Liver (tissue), 9 donors: ENCODE results near the gene ING3. TPM values are rescaled to one million over a fixed set of nuclear protein-coding genes. Genes with fewer than 3 reads are reported as not detected.

Experiments used
- DNase-seq: peaks from one replicate; pipeline ENCODE4 v3.0.0-alpha.2; 2017; ENCODE audit warnings: low spot score
- H3K27ac ChIP-seq, 2 donors: one replicate each; pipeline ENCODE4 v1.7.0; 2013; ENCODE audit warnings: inconsistent platforms in 2 of 2, low read length in 2 of 2, control low read depth in 1 of 2, low read depth in 1 of 2, mild to moderate bottlenecking in 1 of 2
- H3K27me3 ChIP-seq, 4 donors: one replicate each; pipeline versions ENCODE4 v1.6.1 to v1.7.0; 2013; ENCODE audit warnings: low read length in 3 of 4, inconsistent platforms in 1 of 4, mild to moderate bottlenecking in 1 of 4, moderate library complexity in 1 of 4; ENCODE audit not compliant: control insufficient read depth in 4 of 4, insufficient read depth in 4 of 4
- H3K36me3 ChIP-seq, 4 donors: one replicate each; pipeline versions ENCODE4 v1.6.1 to v1.7.0; 2013; ENCODE audit warnings: low read length in 3 of 4, mild to moderate bottlenecking in 3 of 4, low read depth in 1 of 4, moderate library complexity in 1 of 4; ENCODE audit not compliant: control insufficient read depth in 4 of 4, insufficient read depth in 3 of 4
- H3K4me1 ChIP-seq, 4 donors: one replicate each; pipeline versions ENCODE4 v1.6.1 to v1.7.0; 2013; ENCODE audit warnings: low read length in 3 of 4, mild to moderate bottlenecking in 3 of 4, moderate library complexity in 1 of 4; ENCODE audit not compliant: control insufficient read depth in 4 of 4, insufficient read depth in 4 of 4
- H3K4me3 ChIP-seq, 3 donors: one replicate each; pipeline versions ENCODE4 v1.6.1 to v1.7.0; 2013; ENCODE audit warnings: low read length in 3 of 3, control low read depth in 1 of 3, low read depth in 1 of 3, mild to moderate bottlenecking in 1 of 3
- H3K9ac ChIP-seq, 2 donors: one replicate each; pipeline ENCODE4 v1.7.0; 2013; ENCODE audit warnings: low read length in 2 of 2, mild to moderate bottlenecking in 2 of 2, moderate library complexity in 2 of 2, control low read depth in 1 of 2, low read depth in 1 of 2
- H3K9me3 ChIP-seq, 4 donors: one replicate each; pipeline versions ENCODE4 v1.6.1 to v1.7.0; 2013; ENCODE audit warnings: low read length in 3 of 4; ENCODE audit not compliant: control insufficient read depth in 4 of 4
- ATF3 ChIP-seq: IDR thresholded peaks from 2 replicates; pipeline ENCODE4 v1.6.1; 2016; ENCODE audit warnings: antibody characterized with exemption
- EGR1 ChIP-seq, 2 donors: IDR thresholded peaks; 2 replicates each; pipeline ENCODE4 v1.6.1; 2016 to 2018; ENCODE audit warnings: antibody characterized with exemption in 2 of 2, low read depth in 2 of 2
- FOXA1 ChIP-seq: IDR thresholded peaks from 2 replicates; pipeline ENCODE4 v1.6.1; 2016; ENCODE audit warnings: antibody characterized with exemption
- FOXA2 ChIP-seq: IDR thresholded peaks from 2 replicates; pipeline ENCODE4 v1.6.1; 2016; ENCODE audit warnings: antibody characterized with exemption
- GABPA ChIP-seq, 2 donors: IDR thresholded peaks in 1 of 2; conservative IDR thresholded peaks in 1 of 2; 2 replicates each; pipeline ENCODE4 v1.6.1; 2016; ENCODE audit warnings: antibody characterized with exemption in 2 of 2, mild to moderate bottlenecking in 1 of 2, moderate library complexity in 1 of 2
- HNF4A ChIP-seq, 2 donors: conservative IDR thresholded peaks; 2 replicates each; pipeline ENCODE4 v1.6.1; 2016; ENCODE audit warnings: antibody characterized with exemption in 2 of 2, mild to moderate bottlenecking in 2 of 2
- HNF4G ChIP-seq: IDR thresholded peaks from 2 replicates; pipeline ENCODE4 v1.6.1; 2016; ENCODE audit warnings: antibody characterized with exemption
- JUND ChIP-seq, 2 donors: IDR thresholded peaks; 2 replicates each; pipeline ENCODE4 v1.6.1; 2016; ENCODE audit warnings: antibody characterized with exemption in 2 of 2
- NR2F2 ChIP-seq: IDR thresholded peaks from 2 replicates; pipeline ENCODE4 v1.6.1; 2016; ENCODE audit warnings: antibody characterized with exemption
- RAD21 ChIP-seq, 2 donors: IDR thresholded peaks; 2 replicates each; pipeline ENCODE4 v1.6.1; 2016; ENCODE audit warnings: antibody characterized with exemption in 2 of 2, mild to moderate bottlenecking in 2 of 2
- RXRA ChIP-seq, 2 donors: IDR thresholded peaks; 2 replicates each; pipeline ENCODE4 v1.6.1; 2017 to 2018; ENCODE audit warnings: antibody characterized with exemption in 2 of 2, mild to moderate bottlenecking in 1 of 2
- SP1 ChIP-seq: IDR thresholded peaks from 2 replicates; pipeline ENCODE4 v1.6.1; 2018; ENCODE audit warnings: antibody characterized with exemption, mild to moderate bottlenecking
- TAF1 ChIP-seq: conservative IDR thresholded peaks from 2 replicates; pipeline ENCODE4 v1.6.1; 2016; ENCODE audit warnings: antibody characterized with exemption, mild to moderate bottlenecking
- YY1 ChIP-seq: IDR thresholded peaks from 2 replicates; pipeline ENCODE4 v1.6.1; 2016; ENCODE audit warnings: antibody characterized with exemption, mild to moderate bottlenecking
- ZBTB33 ChIP-seq: IDR thresholded peaks from 2 replicates; pipeline ENCODE4 v1.6.1; 2016; ENCODE audit warnings: antibody characterized with exemption
- WGBS: extraction: QIAGEN DNeasy Blood & Tissue Kit; methylation state at CpG from one replicate; pipeline ENCODE4 v1.1.7; 2013; 5-methylcytosine and 5-hydroxymethylcytosine counted together
- polyA plus RNA-seq, 2 donors: library from polyadenylated mRNA; stranded (reverse) in 1 of 2; unstranded in 1 of 2; fragments of 200-250 nt in 1 of 2; fragments of >200 nt in 1 of 2; fragmentation: Nextera tagmentation in 1 of 2; extraction: Ambion mirVana in 1 of 2; gene quantifications; one replicate each; pipeline versions ENCODE4 v1.2.1 to v1.2.3, GENCODE V29; 2013 to 2015
- total RNA-seq, 2 donors: library from RNA; depleted of rRNA; stranded (reverse); fragments of >200 nt; gene quantifications; one replicate each; pipeline ENCODE4 v1.2.3, GENCODE V29; 2014
- TF ChIP-seq, protein P1 (sequence below): fragments of 150-350 bp; IDR thresholded peaks from 2 replicates; pipeline ENCODE4 v1.5.1; 2017; ENCODE audit warnings: improper control_type of control experiment, low read depth, low read length; ENCODE audit not compliant: missing input control
- TF ChIP-seq, protein P2 (sequence below): IDR thresholded peaks from 2 replicates; pipeline ENCODE4 v1.6.1; 2016; ENCODE audit warnings: antibody characterized with exemption
- TF ChIP-seq, protein P3 (sequence below): IDR thresholded peaks from 2 replicates; pipeline ENCODE4 v1.6.1; 2016; ENCODE audit warnings: antibody characterized with exemption, mild to moderate bottlenecking
- donor health status: healthy.
- donor health status: healthy.
- donor health status: healthy.
- donor health status: healthy.
- donor health status: healthy.

The ING3 gene
- total RNA-seq (10 to 100 TPM in 1 of 2 donors, 1 to 10 TPM in 1; 10.0 to 14.0 TPM), polyA plus RNA-seq (10 to 100 TPM in 1 of 2 donors, 1 to 10 TPM in 1; 3.8 to 11.9 TPM)

DNA sequence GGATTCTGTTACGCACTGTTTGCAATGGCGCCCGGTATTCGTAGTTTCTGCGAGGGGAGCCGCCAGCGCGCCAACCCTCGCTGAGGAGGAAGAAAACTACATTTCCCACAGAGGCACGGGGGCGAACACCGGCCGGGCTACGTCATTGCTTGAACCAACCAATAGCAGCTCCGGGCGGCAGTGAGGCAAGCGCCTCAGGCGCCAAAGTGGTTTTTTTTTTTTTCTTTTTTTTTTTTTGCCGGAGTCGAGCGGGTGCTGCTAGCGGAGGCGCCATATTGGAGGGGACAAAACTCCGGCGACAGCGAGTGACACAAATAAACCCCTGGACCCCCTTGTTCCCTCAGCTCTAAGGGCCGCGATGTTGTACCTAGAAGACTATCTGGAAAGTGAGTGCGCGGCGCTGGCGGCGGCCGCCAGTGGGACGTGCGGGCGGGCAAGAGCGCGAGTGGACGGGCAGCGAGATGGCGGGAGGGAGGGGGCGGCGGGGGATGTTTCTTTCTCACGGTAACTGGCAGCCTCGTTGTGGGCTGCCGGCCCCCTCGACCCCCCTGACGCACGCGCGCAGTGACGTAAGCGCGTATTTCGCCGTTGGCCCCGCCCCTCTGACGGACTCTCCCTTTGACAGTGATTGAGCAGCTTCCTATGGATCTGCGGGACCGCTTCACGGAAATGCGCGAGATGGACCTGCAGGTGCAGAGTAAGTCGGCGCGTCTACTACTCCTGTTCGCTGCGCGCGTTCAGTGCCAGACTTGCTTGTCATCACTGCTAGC is at the start of gene ING3:
Gene ING3, plus strand, starts transcription at position 239 of the 770 bp plus-strand sequence. Its CDS starts 120 bp downstream, at position 359.
- peak within 1 kb of the TSS; percentile 70 to 99 (median 85) for H3K4me3 ChIP-seq
- peak within 1 kb of the TSS; percentile 88 to 99 for H3K27ac ChIP-seq
- H3K9ac ChIP-seq, result peak within 1 kb of the TSS; percentile 94 to 98
- under 1% methylated on average over 71 of the region's 71 CpGs for whole genome bisulfite sequencing
- peaks cover 0 to 18% (median 11%) of the 10 kb centered on the region in 4 donors for H3K36me3 ChIP-seq
- peak; percentile 98 for DNase-seq
- TF ChIP-seq, protein P1, sequence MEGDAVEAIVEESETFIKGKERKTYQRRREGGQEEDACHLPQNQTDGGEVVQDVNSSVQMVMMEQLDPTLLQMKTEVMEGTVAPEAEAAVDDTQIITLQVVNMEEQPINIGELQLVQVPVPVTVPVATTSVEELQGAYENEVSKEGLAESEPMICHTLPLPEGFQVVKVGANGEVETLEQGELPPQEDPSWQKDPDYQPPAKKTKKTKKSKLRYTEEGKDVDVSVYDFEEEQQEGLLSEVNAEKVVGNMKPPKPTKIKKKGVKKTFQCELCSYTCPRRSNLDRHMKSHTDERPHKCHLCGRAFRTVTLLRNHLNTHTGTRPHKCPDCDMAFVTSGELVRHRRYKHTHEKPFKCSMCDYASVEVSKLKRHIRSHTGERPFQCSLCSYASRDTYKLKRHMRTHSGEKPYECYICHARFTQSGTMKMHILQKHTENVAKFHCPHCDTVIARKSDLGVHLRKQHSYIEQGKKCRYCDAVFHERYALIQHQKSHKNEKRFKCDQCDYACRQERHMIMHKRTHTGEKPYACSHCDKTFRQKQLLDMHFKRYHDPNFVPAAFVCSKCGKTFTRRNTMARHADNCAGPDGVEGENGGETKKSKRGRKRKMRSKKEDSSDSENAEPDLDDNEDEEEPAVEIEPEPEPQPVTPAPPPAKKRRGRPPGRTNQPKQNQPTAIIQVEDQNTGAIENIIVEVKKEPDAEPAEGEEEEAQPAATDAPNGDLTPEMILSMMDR, result no peak
- TF ChIP-seq NR2F2 (peak; percentile 17), SP1 (peak; percentile 71), GABPA (IDR thresholded peaks at IDR 0.05 in 1 of 2, conservative IDR thresholded peaks at IDR 0.05 in 1 of 2) (peak in 1 of 2 donors; percentile 25), RAD21 (IDR thresholded peaks at IDR 0.05) (peak in 1 of 2 donors; percentile 42), RXRA (IDR thresholded peaks at IDR 0.05) (peak; percentile 8 to 40), EGR1 (IDR thresholded peaks at IDR 0.05; ENCODE audit: low read depth in 2 of 2) (no peak), ZBTB33 (peak; percentile 34), HNF4G (no peak), HNF4A (conservative IDR thresholded peaks at IDR 0.05) (peak in 1 of 2 donors; percentile 1), TAF1 (peak; percentile 73), FOXA2 (no peak), FOXA1 (no peak), ATF3 (peak; percentile 60), JUND (IDR thresholded peaks at IDR 0.05) (peak; percentile 31 to 44), YY1 (peak; percentile 98)
- TF ChIP-seq, protein P2, sequence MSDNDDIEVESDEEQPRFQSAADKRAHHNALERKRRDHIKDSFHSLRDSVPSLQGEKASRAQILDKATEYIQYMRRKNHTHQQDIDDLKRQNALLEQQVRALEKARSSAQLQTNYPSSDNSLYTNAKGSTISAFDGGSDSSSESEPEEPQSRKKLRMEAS, result peak; percentile 13
- TF ChIP-seq, protein P3, sequence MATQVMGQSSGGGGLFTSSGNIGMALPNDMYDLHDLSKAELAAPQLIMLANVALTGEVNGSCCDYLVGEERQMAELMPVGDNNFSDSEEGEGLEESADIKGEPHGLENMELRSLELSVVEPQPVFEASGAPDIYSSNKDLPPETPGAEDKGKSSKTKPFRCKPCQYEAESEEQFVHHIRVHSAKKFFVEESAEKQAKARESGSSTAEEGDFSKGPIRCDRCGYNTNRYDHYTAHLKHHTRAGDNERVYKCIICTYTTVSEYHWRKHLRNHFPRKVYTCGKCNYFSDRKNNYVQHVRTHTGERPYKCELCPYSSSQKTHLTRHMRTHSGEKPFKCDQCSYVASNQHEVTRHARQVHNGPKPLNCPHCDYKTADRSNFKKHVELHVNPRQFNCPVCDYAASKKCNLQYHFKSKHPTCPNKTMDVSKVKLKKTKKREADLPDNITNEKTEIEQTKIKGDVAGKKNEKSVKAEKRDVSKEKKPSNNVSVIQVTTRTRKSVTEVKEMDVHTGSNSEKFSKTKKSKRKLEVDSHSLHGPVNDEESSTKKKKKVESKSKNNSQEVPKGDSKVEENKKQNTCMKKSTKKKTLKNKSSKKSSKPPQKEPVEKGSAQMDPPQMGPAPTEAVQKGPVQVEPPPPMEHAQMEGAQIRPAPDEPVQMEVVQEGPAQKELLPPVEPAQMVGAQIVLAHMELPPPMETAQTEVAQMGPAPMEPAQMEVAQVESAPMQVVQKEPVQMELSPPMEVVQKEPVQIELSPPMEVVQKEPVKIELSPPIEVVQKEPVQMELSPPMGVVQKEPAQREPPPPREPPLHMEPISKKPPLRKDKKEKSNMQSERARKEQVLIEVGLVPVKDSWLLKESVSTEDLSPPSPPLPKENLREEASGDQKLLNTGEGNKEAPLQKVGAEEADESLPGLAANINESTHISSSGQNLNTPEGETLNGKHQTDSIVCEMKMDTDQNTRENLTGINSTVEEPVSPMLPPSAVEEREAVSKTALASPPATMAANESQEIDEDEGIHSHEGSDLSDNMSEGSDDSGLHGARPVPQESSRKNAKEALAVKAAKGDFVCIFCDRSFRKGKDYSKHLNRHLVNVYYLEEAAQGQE, result peak; percentile 69
- H3K4me1 ChIP-seq, result peaks cover 2 to 24% (median 8%) of the 10 kb centered on the region in 4 donors
- no peaks in the 10 kb centered on the region for H3K27me3 ChIP-seq
- no peaks in the 10 kb centered on the region for H3K9me3 ChIP-seq
